Measurements from ENCODE around the gene COG3.

COG3 gene

DNA sequence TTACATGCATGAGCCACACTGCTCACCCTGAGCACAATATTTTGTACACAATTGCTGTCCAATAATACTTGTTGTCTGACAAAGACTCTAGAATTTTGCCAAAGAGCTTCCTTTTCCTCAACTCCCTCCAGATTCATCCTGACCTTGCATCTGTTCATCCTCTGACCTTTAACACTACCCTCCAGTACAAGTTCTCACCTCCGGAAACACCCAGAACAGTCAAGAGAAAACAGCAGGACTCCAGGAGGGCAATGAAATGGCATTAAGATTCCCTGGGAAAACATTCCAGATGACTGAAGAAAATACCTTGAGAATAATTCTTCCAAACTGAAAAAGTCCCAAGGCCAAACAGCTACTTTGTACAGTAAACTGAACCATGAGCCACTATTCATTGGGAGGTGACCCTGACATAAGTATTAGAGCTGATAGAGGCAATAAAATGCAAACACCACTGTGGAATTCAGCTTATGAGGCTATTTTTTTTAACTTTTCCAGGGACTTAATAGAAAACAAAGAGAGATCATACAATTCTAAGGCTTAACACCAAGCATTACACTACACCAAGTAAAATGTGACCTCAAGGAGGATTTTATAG lies 15.7 kb upstream of the COG3 start:
- DNase-seq: no peak

DNA sequence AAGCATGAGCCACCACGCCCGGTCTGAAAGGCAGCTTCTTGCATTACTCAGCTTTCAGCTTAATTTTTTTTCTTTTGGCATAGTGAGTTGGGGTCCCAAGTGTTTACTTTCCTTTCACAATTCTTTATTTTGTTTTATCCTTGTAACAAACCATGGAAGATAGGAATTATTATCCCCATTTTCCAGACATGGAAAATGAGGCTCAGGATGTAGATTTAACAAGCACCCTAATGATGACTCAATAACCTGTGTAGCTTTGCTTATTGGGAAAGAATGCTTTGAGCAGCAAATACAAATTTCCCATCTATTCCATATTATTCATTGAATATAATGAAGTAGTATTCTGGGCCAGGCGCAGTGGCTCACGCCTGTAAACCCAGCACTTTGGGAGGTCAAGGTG lies 13.5 kb upstream of the COG3 start:
- no peak for DNase-seq

DNA sequence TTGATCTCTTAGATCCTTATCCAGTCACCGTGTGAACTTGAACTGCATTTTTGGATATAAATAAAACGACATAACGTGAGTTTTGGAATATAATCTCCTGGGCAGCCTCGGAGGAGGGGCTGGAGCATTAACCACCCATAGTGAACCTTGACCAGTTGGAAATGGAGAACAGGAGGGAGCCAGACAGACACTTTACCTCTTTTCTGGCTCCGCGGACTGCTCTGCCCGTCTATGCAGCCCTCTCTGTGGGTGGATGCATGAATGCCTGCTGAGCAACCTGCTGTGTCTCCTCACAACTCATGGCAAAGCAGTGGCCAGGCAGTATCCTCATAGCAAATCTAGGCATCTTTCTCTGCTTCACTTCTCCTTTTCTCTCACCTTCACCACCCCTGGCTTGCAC lies 10.5 kb upstream of the COG3 start:
- DNase-seq: no peak

DNA sequence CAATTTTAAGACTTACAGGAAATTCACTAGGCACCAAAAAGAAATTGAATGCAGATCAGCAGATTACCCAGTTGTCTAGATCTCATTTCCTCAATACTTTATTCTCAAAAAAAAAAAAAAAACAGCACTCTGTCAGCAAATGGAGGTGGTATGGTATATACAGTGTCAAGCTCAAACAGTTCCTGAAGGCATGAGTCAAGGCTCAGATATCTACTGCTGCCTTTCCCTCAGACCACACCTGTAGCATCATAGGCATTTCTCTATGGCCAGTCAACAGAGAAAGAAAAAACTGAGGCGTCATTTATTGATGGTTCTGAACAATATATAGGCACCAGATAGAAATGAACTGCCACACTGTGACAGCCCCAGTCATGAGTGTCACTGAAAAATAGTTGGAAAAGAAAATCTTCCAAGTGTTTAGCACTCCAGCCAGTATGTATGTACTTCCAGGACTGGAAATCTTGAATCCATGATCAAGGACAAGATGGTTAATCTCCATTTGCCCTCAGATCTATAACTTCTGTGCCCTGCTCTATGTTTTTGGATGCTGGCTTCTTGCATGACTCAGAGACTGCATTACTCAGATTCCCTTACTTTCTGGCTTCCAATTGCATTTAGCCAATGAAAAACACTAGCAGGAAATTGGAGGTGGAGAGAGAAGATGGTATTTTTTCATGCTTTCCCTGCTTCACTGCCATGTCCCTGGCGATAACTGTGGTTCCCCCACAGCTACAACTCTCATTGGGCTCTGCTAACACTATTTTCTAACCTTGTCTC lies 8.4 kb upstream of the COG3 start:
- DNase-seq: no peak

DNA sequence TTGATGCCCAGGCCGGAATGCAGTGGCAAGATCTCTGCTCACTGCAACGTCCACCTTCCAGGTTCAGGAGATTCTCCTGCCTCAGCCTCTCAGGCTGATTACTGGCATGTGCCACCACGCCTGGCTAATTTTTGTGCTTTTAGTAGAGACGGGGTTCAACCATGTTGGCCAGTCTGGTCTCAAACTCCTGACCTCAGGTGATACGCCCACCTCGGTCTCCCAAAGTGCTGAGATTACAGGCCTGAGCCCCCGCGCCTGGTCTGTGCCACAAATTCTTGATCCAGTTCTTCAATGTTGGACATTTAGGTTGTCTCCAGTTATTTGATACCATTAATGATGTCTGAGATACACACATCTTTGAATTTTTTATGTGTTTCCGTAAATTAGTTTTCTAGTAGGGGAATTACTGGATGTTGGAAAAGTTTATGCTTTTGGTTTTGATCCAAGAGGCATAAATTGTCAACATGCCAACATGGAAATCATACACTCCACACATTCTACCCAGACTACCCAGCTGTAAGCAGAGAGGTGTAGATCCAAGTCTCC lies 525 bp upstream of the COG3 start:
- DNase-seq: no peak

DNA sequence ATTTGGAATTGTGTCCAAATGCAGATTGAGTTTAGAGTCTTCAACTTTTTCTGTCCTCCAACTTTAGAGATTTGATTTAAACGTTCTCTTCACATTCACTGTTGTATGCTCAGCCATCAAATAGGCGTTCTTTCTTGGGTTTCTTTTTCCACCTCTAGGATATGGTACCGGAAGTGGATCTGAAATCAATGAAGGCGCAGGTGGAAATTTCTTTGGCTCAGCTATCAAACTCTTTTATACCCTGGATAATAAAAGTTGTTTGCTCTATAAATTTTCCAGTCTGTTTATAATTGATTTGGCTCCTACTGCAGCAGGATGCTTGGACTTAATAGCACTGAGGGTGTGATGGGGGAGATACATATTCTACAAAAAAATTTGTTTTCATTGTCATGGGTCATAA lies 1.6 kb downstream of the COG3 start:
- DNase-seq: no peak

DNA sequence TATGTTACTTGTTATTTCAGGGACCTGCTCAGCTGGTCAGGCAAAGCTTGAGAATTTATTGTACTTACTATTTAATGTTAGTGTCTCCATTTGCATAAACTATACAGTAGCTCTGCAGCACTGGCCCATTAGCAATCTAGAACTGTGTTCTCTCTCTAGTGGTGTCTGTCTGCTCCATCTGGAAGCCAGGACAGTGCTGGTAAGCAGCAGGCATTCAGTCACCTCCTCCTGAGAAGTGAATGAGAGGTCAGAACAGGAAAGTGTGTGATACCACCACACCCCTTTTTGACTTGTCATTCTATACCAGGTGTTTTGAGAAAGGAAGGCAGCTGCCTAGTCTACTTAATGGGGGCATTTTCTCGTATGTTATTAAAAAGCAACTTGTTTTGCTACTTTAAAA lies 3.9 kb downstream of the COG3 start:
- DNase-seq: no peak

DNA sequence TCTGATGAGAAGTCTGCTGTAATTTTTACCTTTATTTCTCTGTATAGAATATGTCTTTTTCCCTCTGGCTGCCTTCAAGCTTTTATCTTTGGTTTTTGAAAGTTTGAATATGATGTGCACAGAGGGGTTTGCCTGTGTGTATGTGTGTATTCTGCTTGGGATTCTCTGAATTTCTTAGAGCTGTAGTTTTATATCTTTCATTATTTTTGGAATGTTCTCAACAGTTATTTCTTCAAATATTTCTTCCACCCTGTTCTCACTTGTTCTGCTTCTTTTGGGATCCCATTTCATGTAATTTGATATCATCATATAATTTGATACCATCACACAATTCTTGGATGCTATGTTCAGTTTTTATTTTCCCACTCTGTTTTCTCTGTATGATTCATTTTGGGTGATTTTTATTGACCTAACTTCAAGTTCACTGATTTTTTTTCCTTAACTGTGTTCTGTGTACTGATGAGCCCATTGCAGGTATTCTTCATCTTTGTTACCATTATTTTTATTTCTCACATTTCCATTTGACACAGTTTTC lies 7.5 kb downstream of the COG3 start:
- DNase-seq: no peak

DNA sequence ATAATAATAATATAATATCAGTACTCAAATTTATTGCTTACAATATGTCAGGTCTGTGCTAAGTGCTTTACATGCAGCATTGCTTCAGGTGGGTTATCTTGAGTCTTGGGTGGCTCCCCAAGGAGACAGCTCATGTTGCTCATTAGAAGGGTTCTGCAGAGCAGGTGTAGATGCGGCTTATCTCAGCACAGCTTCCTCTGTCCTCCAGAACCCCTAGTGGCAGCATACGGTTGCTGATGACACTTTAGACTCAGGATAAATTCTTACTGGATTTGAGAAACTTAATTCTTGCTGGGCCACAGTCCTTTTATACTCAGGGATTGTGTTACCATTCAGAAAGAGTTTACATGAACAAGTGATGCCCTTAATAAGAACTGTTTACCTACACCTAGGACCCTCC lies 8.9 kb downstream of the COG3 start:
- no peak for DNase-seq

DNA sequence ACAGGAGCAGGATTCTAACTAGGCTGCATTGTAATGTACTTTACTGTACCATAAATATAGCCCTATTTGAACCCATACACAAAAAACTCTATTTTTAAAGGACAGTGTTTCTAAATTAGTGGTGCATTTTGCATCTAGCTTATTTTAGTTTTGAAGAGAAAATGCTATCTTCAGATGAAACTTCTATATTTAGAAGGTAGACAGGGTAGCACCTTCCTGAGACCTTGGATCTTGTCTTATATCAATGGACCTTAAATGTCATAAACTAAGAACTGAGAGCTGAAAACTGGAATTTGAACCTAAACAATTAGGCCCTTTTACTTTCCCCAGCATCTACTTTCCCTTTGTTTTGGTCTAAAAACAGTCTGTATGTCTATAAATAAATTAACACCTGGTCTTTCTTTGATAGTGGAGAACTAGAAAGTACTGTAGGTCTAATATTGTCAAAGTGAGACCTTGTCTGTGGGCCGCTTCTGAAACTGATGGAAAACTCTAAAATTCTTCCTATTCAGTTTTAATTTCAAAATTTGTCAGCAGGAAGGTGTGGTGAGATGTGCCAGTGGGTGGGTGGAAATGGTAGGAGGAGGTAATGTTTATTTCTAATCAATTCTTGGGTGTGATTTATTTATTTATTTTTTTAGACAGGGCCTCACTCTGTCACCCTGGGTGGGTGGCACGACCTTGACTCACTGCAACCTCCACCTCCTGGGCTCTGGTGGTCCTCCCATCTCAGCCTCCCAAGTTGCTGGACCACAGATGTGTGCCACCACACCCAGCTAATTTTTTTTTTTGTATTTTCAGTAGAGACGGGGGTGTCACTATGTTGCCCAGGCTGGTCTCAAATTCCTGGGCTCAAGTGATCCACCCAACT lies 10.1 kb downstream of the COG3 start:
- DNase-seq: no peak

DNA sequence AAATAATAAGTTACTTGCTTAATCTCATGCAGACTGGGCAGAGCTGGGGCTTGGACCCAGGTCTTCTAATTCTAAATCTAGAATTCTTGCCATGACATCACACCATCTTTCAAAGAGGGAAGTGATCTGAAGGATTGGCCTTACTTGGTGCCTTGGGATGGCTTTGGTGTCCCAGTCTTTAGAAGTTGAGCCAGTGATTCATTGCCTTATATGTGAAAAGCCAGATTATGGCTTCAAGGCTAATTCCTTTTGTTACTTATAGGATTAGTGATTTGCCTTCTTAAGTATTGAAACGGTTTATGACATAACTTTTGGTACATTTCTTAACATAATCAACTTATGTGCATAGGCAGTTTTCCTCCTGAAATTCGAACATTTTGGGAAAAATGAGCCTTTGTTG lies 14.9 kb downstream of the COG3 start:
- DNase-seq: no peak

DNA sequence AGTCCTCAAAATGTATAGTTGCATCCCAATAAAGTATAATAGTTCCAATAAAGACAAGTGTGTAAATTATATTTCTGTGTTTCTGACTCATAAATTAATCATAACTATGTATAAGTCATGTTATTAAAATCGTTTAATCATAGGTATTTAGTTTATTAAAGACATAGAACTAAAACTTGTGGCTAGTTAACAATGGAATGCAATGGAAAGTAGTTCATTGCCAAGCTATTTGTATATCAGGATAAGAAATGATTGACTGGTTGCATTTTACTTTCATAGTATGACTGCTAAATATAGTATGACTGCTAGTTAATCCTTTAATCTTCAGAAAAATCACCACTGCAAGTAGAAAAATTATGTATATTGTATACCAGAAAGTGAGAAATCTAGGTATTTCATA lies 16.9 kb downstream of the COG3 start:
- no peak for DNase-seq

DNA sequence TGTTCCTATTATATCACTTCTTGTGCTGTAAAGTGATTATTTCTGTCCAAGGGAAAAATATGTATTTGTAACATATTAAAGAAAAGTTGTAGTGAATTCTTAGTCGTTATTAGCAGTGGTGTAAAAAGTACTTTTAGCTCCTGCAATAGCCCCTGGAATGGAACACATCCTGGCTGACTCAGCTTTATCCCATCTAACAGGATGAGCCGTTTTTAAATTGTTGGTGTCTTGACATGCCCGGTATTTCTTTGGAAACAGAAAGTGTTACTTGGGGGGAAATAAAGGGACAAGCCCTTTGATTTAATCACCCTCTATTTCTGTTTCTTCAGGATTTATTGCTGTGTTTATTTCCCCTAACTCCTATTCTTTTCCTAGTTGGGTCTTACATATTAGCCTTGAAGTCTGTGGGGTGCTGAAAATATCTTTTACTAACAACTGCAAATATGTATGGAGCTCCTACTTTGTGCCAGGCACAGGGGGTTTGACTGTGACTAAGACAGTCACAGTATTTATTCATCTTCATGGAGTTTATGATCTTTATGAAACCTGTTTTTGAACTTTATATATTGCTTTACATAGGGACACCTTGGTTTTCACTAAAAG lies 17.9 kb downstream of the COG3 start:
- no peak for DNase-seq

DNA sequence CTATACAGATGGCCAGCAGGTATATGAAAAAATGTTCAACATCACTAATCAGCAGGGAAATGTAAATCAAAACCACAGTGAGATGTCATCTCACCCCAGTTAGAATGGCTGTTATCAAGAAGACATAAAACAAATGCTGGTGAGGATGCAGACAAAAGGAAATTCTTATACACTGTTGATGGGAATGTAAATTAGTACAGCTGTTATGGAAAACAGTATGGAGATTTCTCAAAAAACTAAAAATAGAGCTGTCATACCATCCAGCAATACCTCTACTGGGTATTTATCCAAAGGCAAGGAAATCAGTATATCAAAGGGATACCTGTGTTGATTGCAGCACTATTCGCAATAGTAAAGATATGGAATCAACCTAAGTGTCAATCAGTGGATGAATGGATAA lies 22.9 kb downstream of the COG3 start:
- no peak for DNase-seq

DNA sequence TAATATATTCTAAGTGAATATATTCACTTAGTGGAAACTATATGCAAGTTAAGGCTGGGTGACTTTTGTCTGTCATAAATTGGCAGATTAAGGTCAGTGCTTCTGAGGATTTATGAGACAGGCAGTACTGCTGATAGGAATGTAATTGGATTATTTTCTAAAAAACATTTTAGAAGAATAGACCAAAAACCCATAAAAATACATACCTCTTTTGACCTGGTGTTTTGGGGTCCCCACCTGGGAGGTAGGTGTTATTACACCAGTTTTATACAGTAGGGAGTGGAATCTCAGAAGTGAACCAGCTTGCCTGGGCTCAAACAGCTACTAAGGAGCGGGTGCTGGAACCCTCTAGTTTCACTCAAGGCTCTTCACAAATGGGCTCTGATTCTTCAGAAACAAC lies 25.3 kb downstream of the COG3 start:
- DNase-seq: no peak

DNA sequence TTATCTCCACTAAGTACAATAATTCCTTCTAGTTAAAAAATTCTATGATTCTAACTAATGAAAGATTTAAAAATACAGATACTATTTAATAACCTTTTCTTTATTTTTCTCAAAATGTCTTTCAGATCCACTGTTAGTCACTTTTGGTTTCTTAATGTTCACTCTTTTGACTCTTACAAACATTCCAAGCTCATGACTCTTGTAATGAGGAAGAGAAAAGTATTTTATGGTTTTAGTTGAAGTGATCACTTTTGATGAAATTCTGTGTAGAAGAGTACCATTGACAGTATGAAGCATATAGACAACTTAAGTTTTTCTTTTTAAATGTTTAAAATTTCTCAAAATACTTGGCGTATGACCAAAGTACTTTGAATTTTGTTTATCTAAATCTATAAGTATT lies 27.8 kb downstream of the COG3 start:
- DNase-seq: no peak

DNA sequence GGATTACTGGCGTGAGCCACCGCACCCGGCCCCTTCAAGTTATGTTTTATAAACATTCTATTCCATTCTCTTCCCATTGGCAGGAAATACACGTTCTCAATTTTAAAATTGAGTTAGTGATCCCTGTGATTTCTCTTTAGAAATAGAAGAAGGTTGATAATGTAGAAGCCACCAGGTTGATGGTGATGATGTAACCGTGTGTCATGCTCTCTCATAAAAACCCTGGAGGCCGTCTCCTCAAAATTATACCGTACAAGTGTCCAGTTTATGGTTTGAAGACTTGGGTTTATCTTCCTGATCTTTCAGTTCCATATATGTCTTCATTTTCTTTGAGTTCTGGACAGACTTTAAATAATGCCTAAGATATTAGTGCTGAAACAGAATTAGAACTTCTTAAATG lies 32.2 kb downstream of the COG3 start:
- no peak for DNase-seq

DNA sequence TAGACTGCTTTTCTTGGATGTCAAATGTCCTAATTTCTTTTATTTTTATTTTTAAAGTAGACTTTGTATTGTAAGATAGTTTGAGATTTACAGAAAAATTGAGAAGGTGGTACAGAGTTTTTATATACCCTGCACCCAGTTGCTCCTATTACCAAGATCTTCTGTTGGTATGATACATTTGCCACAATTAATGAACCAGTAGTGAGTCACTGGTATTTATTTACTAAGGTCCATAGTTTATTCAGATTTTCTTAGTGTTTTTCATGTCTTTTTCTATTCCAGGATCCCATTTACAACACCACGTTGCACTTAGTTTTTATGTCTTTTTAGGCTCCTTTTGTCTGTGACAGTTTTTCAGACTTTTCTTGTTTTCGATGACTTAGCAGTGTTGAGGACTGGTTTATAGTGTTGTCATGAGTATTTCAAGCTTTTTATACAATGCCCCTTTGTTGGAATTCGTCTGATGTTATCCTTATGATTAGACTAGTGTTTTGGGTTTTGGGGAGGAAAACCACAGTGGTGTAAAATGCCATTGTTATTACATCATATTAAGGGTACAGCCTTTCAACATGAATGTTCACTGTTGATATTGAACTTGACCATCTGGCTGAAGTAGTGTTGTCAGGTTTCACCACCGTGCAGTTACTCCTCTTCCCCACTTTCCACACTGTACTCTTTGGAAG lies 35.9 kb downstream of the COG3 start:
- DNase-seq: no peak

DNA sequence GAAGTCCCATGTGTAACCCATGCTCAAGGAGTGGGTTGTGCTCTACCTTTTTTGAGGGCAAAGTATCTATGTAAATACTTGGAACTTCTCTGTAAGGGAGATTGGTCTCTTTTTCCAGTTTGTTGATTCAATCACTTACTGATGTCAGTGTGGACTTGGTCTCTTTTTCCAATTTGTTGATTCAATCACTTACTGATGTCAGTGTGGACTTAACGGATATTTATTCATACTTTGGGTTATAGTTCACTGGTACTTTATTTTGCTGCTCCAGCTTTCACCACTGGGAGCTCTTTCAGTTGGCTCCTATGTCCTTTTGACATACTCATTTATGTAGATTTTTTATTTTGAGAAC lies 36.4 kb downstream of the COG3 start:
- DNase-seq: no peak

DNA sequence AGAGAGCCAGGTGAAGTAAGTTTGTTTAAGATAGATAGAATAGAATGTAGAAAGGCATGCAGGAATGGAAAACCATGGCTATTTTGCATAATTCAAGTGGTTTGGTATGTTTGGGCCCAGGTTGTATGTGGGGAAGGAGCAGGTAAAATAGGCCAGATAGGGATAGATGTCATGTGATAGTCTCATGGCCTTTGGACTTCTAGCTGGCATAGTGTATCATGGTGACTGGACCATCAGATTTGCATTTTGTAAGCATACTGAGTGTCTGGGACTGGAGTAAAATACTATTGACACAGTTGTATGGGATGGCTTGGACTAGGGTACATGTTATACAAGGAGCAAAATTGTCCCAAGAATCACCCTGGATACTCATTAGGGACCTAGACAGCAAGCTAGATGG lies 38.9 kb downstream of the COG3 start:
- DNase-seq: no peak

DNA sequence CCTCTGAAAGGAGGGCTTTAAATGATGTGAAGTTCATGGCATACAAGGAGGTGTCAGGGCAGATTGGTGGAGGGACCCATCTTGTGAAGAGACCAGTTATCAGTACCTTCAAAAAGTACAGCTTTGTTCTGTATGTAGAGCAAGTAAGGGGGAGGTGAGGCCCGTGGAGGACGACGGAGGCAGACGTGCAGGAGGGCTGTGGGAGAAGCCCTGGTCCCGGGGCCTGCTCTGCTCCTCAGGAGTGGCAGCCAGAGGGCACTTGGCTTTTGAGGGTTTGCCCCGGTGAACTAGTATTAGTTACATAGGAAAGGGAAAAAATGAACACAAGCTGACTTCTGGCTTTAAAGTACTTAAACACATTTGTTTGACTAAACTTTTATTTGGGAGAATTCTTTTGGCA lies 42.1 kb downstream of the COG3 start:
- no peak for DNase-seq

DNA sequence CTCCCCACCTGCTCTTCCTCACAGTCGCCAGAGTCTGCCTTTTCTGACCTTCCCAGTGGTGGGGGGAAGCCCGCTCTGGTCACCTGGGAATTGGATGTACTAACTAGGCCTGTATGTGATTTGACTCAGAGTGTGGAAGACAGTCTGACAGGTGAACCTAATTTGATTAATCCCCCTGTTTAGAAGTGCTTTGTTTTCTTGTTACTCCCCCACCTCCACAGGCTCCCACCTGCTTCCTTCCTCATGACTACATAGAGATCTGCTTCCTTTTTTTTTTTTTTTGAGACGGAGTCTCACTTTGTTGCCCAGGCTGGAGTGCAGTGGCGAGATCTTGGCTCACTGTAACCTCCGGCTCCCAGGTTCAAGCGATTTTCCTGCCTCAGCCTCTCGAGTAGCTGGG lies 44.0 kb downstream of the COG3 start:
- DNase-seq: no peak

DNA sequence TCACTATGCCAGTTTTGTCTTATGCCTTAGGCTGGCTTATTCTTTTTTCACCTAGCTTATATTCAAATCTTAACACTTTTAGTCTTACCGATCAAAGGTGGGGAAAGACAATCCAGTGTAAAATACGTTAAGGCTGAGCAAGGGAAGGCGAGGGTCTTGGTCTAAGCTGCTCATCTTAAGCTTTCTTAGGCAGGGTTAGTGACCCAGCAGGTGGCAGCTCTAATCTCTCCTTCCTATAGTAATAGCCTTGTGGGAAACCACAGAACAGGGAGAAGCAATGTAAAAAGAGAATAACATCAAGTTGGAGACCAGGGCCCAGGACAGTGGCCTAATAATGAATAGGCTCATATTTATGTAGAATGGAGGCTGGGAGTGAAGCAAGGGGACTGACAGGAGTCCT lies 45.9 kb downstream of the COG3 start:
- DNase-seq: no peak
